ENCODE data around the gene GRB7.
"Not testable (repeated sequence)": the region's sequence is repeated elsewhere in the genome, so short reads cannot be mapped to it uniquely, and the experiment has no call there.

Gene GRB7

DNA sequence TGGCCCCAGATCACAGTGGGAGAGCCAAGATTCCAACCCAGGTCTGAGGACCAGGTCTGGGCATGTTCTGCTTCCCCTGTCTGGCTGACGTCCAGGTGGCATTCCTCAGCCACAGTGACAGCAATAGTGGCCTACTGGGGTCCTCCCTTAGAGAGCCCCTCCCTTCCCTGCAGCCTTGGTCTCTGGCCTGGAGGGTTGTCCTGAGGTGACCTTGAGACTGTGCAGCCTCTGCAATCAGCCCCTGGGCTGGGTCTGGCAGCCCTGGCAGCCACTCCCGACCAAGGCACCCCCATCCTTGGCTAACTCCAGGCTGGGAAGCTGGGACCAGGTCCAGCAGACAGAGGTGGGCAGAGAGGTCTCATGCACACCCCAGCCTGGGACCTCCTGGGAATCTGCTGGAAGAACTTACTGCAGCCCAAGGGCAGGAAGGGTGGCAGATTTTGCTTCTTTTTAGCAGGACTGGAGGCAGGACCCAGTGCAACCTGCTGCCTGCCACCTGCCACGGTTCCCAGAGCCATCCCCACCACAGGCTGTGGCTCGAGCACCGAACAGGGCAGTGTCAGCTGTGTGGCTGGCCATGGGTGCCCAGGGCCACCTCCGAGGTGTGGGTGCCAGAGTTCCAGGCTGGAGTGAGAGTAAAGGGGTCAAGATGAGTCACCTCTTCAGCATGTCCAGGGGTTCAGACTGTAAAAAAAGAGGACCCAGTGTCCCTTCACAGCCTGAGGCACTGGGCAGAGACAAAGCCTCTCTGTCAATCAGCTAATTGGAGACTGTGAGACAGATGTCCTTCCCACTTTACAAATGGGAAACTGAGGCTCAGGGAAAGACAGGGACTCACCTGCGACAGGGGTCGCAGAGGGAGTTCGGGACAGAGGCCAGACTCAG lies 12.6 kb downstream of the GRB7 start:
- in situ Hi-C loops (cut with HindIII; ENCODE audit: low sequenced_read_pairs): no loop called here

DNA sequence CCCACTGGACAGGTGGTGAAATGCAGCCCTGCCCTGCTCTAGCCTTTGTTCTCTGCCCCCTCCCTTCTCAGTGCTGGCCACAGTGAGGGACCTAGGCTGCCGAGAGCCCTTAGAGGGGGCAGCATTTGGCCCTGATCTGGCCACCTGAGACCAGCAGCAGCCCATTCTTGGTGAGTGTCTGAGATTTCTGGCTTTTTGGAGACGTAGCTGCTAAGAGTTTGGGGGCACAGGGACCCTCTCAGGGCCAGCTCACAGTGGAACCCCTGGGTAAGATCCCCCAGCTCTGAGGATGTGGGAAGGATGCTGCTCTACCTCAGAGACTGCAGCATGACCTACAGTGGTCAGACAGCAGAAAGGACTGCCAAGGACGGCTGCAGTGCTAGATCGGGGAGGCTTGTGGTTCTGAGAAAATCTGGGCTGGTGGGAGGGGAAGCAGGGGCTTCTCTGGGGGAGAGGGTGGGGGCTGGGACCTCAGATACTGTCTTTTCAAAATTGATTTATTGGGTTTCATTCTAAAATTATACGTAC lies 13.3 kb downstream of the GRB7 start:
- in situ Hi-C loops (cut with HindIII; ENCODE audit: low sequenced_read_pairs): no loop called here

DNA sequence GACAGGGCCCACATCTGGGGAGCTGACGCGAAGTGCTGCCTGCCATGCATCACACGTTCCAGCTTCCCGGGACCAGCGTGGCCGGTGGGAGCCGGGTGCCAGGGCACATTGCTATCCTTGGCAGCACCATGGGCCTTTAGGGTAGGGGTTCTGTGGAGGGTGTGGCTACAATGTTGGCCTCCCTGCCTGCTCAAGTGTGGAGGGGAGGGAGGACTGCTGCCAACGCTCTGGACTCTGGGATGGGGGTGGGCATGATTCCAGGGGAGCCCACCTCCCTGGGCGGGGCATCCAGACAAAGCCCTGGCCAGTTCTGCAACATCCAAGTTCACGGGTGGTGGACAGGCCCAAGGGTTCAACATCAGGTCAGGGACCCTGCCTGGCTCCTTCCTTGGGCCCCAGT lies 13.9 kb downstream of the GRB7 start:
- in situ Hi-C loops (cut with HindIII; ENCODE audit: low sequenced_read_pairs): no loop called here

DNA sequence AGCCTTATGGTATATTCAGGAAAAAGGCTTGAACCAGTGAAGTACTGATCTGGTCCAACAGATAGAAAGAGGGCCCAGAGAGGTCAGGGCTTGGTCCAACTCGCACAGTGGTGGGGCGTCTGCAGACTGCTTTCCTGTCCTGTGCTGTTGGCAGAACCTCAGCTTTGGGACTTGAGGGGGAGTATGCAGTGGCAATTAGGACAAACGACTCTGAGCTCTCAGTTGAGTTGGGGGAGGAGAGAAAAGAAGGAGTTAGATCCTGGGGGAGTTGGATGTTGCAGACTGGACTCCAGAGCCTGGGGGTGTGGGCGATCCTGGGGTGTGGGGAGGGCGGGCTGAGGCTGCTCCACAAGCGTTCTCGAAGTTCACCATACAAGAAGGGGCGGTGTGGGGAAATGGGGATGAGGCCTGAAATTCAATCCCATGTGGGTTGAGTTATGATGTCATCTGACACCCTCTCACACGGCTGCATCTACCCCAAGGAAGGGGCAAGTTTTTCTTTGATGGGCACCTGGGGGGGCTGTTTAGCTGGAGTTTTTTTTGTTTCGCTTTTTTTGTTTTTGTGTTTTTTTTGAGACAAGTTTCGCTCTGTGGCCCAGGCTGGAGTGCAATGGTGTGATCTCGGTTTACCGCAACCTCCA lies 14.6 kb downstream of the GRB7 start:
- in situ Hi-C loops (cut with HindIII; ENCODE audit: low sequenced_read_pairs): no loop called here

DNA sequence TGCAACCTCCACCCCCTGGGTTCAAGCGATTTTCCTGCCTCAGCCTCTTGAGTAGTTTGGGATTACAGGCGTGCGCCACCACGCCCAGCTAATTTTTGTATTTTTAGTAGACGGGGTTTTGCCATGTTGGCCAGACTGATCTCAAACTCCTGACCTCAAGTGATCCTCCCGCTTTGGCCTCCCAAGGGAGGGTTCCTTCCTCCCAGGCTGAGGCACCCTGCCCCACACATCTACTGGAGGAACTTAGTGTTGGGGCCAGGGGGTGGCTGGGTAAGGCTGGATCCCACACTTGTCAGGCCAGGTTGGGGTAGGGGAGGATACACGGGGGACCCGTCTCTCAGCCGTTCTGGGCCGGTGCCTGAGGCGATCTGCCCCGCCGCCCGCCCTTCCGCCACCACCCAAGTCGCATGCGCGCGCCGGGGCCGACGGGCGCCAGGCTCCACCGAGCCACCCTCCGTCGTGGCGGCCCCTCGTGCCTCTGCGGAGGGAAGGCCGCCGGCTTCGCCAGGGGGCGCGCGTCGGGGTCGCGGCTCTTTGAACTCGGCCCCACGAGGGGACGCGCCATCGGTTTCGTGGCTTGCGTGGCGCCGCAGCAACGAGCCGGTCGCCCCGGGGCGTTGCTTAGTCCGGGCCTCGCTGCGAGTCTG lies 15.9 kb downstream of the GRB7 start:
- in situ Hi-C loops (cut with HindIII; ENCODE audit: low sequenced_read_pairs): no loop called here

DNA sequence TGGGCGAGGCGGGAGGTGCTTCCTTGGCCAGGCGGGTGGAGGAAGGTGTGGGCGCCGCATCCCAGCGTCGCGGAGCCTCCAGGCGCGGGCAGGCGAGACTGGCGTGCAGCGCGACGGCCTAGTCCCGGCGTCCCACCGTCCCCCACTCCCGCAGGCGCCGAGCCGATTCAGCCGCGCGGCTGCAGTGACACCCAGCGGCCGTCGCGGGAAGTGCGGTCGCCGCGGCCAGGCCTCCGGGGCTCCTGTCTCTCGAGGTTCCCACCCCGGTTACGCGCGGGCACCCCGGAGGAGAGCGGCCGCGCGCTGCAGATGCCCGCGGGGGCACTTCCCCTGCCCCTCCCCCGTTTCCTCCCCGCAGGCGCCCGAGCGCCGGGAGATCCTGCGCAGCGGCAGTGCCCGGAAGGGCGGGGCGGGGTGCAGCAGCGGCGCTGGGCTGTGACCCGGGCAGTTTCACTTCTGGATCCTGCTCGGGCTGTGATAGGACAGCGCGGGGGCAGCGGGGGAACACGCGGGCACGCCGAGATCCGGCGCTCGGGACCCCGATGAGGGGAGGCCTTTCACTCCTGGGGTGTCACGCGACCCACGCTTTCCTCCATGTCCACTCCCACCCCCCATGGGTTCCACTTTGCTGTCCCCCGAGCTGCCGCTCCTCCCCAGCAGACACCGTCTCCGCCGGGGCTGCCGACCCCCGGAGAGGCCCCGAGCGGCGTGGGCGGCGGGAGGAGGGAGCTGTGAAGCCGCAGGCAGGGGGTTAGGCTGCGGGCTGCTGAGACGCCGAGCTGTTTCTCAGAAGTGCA lies 16.6 kb downstream of the GRB7 start:
- in situ Hi-C loops (cut with HindIII; ENCODE audit: low sequenced_read_pairs): no loop called here

DNA sequence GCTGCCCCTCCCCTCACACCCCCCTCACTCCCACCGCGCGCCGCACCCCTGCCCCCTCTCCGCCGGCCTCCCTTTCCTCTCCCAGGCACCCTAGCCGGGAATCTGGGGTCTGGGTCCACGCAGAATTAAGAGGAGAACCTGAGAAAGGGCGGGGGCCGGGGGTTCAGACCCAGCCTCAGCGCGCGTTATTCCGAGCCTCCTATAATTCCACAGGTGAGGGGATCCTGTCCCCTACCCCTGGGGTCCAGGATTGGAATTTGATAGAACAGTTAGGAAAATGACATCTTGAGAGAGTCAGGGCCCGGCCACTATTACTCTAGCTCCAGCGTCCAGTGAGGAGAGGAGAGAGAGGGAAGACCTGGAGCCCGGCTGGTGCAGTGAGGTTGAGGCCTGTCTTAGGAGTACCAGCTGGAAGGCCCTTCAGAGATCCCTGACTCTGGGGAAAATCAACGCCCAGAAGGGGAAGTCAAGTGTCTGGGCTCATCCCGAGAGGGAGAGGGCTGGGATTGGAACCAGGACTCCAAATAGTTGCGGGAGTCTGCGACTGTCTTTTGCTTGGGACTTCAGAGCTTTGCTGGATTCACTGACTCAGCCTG lies 17.3 kb downstream of the GRB7 start:
- in situ Hi-C loops (cut with HindIII; ENCODE audit: low sequenced_read_pairs): no loop called here

DNA sequence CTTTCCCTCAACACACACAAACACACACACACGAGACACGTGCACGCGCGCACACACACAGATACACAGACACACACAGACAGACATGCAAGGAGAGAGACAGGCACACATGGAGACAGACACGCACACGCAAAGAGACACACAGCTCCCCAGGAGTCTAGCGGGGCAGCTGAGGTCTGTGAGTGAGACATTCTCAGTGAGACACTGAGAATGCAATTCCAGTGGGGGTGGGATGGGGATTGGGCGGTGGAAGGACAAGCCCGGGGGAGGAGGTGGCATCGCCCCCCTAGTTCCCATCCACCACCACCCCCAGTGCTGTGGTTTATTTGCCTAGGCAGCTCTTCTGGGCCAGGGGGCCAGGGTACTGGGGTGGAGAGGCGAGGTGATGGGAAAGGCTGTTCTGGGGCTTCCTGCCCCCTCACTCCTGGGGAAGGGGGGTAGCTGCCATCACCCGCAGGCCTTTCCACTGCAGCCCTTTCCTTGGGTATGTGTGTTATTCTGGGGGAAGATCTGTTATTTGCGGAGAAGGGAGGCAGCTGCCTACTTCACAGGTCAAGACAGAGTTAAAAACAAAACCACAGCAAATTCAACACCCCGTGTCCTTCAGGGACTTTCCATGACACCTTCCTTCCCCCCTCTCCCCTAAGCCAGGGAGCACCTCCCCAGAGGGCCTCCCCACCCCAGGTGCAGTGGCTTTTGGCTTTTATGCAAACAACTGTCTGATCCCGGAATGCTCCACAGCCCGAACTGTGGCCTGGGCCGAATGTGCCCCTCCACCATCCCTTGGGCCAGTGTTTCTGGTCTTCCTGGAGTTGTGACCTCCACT lies 18.0 kb downstream of the GRB7 start:
- in situ Hi-C loops (cut with HindIII; ENCODE audit: low sequenced_read_pairs): no loop called here

DNA sequence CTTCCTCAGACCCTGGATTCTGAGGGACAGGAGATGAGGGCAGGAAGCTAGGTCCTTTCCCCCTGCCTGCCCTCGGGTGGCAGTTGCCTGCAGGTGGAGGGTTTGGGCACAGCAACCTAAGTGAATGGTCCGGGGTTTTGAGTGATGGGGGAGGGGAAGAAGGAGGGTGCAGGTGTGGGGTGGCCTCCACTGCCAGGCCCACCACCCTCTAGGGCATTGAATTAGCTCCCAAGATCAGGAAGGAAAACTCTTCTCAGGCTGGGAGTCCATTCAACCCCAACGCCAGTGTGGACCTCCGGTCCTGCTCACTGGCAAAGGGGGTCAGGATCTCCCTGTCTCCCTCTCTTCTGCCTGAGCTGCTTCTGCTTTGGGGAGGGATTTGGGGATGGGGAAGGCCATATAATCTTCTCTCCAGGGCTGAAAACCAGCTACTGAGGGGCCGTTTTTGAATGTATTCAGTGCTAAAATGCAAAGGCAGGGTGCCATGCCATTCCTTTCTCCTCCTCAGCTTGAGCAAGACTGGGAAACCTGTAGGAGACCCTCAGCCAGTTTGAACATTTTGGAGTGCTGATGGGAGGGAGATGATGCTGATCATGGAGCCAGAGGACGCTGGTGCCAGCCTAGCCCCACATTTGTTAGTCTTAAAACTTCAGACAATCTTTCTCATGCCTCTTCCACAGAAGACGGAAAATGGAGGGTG lies 18.8 kb downstream of the GRB7 start:
- in situ Hi-C loops (cut with HindIII; ENCODE audit: low sequenced_read_pairs): no loop called here

DNA sequence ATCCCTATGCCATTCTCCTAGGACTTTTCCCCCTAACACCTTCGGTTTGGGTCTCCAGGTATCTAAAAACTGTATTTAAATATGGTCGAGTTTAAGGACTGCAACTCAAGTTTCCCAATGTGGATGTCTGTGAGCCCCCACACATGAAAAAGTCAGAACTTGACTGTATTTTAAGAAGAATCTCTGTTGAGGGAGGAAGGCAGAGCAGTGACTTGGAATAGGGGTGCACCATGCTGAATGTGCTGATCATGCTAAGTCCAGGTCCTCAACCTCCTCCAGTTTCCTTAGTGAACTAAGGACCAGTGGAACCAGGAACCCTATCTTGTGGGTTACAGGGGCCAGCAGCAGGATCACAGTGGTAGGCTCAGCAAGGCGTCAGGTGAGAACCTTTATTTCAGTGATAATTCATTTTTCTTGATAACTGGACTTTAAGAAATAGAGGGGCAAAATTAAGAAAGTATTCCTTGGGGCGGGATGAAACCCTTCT lies 19.5 kb downstream of the GRB7 start:
- in situ Hi-C loops (cut with HindIII; ENCODE audit: low sequenced_read_pairs): no loop called here

DNA sequence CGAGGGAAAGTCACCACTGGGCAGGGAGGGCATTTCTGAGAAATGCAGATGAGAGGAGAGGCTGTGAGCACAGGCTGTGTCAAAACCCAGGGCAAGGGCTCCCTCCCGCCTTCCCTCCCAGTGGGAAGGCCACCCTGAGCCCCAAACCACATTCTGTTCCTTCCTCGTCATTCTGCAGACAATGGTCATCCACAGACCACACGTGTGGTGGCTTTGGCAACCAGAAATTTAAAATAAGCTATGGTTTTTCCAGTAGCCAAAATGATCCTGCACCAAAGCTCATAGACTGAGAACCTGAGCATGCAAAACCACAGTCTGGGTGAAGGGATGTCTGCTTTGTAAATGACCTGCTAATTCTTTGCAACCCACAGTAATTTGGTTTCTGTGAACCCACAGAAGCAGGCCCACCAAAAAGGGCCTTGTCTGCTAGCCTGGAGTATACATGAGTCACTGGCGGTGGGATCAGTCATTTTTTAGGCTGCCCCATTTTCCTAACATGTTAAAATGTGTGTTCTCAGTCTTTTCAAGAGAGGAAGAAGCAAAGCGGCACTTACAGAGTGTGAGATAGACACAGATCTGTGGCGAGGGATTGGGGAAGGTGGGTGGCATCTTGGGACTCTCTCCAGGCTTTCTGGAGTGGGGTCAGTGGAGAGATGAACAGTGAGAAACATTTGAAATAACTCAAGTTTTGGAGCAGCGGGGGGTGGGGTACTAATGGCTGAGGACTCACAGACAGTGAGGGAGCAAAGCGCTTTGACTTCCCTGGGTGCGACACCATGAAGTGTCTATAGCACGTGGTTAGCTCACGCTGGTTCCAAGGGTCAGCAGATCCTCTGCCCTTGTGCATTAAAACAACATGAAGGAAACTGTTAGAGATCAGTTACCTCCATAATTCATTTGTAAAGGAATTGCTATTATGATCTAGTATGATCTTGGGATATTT lies 20.5 kb downstream of the GRB7 start:
- in situ Hi-C loops (cut with HindIII; ENCODE audit: low sequenced_read_pairs): no loop called here

DNA sequence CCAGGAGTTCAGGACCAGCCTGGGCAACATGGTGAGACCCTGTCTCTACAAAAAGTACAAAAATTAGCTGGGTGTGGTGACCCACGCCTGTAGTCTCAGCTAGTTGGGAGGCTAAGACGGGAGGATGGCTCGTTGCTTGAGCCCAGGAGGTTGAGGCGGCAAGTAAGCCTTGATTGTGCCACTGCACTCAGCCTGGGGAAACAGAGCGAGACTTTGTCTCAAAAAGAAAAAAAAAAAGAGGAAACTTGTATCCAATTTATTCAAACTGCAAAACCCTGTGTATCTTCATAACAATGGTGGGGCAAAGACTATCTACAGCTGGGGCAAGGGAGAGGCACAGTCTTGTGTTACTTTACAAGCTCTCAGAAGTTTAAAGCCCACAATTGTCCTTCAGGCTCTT lies 21.5 kb downstream of the GRB7 start:
- in situ Hi-C loops (cut with HindIII; ENCODE audit: low sequenced_read_pairs): no loop called here

DNA sequence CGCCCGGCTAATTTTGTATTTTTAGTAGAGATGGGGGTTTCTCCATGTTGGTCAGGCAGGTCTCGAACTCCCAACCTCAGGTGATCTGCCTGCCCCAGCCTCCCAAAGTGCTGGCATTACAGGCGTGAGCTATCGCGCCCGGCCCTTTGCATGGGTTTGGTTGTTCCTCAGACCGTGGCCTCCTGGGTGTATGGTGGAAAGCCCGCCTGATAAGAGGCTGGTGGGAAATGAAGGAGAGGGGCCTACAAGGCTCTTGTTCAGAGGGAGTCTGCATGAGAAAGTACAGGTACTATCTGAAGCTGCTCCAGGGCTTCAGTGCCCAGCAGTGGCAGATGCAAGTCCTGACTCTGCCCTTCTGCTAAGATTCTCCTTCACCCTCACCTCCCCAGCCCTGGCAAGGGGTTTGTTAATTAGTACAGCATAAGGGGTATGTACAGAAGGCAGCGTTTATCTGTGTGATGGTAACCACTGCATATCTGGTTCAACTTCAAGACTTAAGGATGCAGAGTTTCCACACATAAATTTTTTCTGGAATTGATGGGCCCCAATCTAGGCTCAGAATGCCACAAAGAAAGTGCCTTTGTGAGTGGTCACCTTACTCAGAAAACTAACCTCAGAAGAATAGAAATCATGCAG lies 24.2 kb downstream of the GRB7 start:
- in situ Hi-C loops (cut with HindIII; ENCODE audit: low sequenced_read_pairs): no loop called here

DNA sequence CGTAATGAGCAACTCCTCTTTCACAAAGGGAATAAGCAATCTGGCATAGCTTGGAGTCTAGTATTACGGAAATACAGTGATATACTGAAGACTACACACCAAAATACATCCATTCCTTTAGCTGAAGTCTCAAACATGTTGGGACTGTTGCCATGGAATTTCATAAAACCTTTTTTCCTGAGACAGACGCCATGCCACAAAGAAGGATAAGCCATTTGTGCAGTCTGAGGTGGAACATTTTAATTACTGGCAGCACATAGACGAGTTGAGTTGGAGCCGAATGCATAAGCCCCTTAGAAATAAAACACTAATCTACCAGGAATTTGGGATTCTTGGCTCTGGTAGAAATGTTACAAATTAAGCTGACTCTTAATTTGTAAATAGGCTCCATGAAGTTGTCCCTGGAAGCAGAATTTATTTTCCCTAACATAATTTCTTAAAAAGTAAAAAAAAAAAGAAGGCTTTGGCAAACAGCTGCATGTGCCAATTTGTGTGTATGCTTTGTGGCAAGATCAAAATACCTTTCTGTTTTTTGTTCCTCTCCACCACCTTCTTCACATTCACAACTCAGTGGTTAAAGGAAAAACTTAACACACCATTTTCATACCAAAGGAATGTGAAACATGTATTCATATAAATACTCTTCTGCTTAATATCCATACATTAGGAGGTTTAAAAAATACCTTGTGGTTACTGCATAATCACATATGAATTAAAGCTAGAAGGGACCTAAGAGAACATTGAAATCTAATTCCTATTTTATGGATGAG lies 25.5 kb downstream of the GRB7 start:
- in situ Hi-C loops (cut with HindIII; ENCODE audit: low sequenced_read_pairs): no loop called here

DNA sequence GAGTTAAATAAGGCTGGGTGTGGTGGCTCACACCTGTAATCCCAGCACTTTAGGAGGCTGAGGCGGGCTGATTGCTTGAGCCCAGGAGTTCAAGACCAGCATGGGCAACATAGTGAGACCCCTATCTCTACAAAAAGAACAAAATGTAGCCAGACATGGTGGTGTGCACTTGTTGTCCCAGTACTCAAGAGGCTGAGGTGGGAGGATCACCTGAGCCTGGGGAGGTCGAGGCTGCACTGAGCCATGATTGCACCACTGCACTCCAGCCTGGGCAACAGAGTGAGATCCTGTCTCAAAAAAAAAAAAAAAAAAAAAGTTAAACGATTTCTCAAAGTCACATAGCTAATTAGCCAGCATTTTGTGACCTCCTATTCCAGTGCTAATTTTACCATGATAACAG lies 26.4 kb downstream of the GRB7 start:
- in situ Hi-C loops (cut with HindIII; ENCODE audit: low sequenced_read_pairs): not testable (repeated sequence)

DNA sequence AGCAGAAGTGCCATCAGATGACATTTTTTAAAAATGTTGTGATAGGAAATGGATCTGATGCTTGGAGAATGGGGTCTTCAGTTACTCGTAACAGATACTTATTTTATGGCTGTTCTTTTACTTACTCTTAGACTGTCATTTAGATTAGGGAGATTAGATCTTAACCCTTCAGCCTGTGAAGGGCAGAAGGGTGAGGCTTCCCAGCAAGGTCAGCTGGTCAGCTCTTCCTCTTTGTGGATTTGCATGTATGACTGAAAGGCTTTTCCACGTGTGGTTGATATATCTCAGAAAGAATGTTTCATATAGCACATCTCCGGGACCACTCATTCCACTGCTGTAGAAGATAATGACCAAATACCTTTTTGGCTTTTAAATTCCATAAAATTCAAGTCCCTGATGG lies 27.4 kb downstream of the GRB7 start:
- in situ Hi-C loops (cut with HindIII; ENCODE audit: low sequenced_read_pairs): no loop called here

DNA sequence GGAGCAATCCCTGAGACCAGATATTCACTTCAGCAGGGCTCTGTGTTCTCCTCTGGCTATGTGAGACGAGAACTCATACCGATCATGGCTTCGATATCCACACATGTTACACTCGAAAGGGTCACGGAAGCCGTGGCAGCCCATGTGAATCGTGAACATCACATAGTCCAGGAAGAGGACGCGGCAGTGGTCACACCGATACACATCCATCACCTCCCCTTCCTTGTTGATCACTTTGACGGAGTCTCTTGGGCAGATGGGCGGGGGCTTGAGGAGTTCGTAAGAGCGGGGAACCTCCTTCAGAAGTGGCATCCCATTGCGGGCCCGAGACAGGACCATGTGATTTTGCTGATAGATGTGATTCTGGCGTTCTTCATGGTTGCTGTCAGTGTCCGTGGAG lies 28.0 kb downstream of the GRB7 start:
- in situ Hi-C loops (cut with HindIII; ENCODE audit: low sequenced_read_pairs): no loop called here

Measured in DLD1 (cell line).